PC-3 (cell line): ENCODE data around the gene RNF26. TPM values are rescaled to one million over a fixed set of nuclear protein-coding genes. Genes with fewer than 3 reads are reported as not detected.

Experiments
- ATAC-seq: fragments of 200-7000 bp; cut with Tn5 transposase; 2 replicates; pipeline ENCODE4 v1.9.1; 2020; ENCODE audit warnings: mild to moderate bottlenecking, moderate library complexity
- BruUV-seq: library from RNA; stranded (reverse); fragments of 400-500 nt; replicated peaks from 2 replicates; lab custom pipeline; 2021; lab: Mats Ljungman, UMichigan
- CTCF ChIA-PET: fragments of 300-600 bp; sonication (Branson Sonifier 250); formaldehyde crosslinking; loops from one replicate; lab custom pipeline; 2022; ENCODE audit warnings: antibody characterized with exemption; lab: Charles Lee
- POLR2A ChIA-PET: fragments of 300-600 bp; sonication (Branson Sonifier 250); formaldehyde crosslinking; loops from one replicate; lab custom pipeline; 2022; ENCODE audit warnings: antibody characterized with exemption; ENCODE audit not compliant: unreplicated experiment; lab: Charles Lee
- DNase-seq: peaks from one replicate; pipeline ENCODE4 v3.0.0-alpha.2; 2015
- H2AFZ ChIP-seq: fragments of 300-600 bp; sonication (generic); 2 replicates; pipeline ENCODE4 v1.6.0; 2016; ENCODE audit warnings: antibody characterized with exemption, low read length
- H3F3A ChIP-seq: fragments of 300-600 bp; sonication (generic); one replicate; pipeline ENCODE4 v1.6.0; 2017; ENCODE audit warnings: antibody characterized with exemption, low read length, control low read depth, mild to moderate bottlenecking; ENCODE audit not compliant: unreplicated experiment
- H3K27ac ChIP-seq: fragments of 300-600 bp; sonication (generic); 2 replicates; pipeline ENCODE4 v1.5.1; 2016; ENCODE audit warnings: mild to moderate bottlenecking, low read length
- H3K27me3 ChIP-seq: fragments of 300-600 bp; sonication (generic); 2 replicates; pipeline ENCODE4 v1.6.1; 2016; ENCODE audit warnings: low read length, mixed read lengths
- H3K36me3 ChIP-seq: fragments of 300-600 bp; sonication (generic); 2 replicates; pipeline ENCODE4 v1.6.1; 2016; ENCODE audit warnings: low read depth, mixed run types, low read length, mixed read lengths
- H3K4me1 ChIP-seq: fragments of 300-600 bp; sonication (generic); 2 replicates; pipeline ENCODE4 v1.5.1; 2016; ENCODE audit warnings: low read length; ENCODE audit not compliant: insufficient read depth
- H3K4me2 ChIP-seq: fragments of 300-600 bp; sonication (generic); 2 replicates; pipeline ENCODE4 v1.6.0; 2016; ENCODE audit warnings: low read length
- H3K4me3 ChIP-seq: fragments of 300-600 bp; sonication (generic); 2 replicates; pipeline ENCODE4 v1.5.1; 2016; ENCODE audit warnings: mild to moderate bottlenecking, low read length, mixed read lengths
- H3K79me2 ChIP-seq: fragments of 300-600 bp; sonication (generic); 2 replicates; pipeline ENCODE4 v1.6.1; 2017; ENCODE audit warnings: low read length, mixed read lengths
- H3K9ac ChIP-seq: fragments of 300-600 bp; sonication (generic); 2 replicates; pipeline ENCODE4 v1.6.0; 2016; ENCODE audit warnings: mild to moderate bottlenecking, low read length
- H3K9me2 ChIP-seq: fragments of 300-600 bp; sonication (generic); replicated peaks from 2 replicates; pipeline ENCODE4 v1.6.1; 2016; ENCODE audit warnings: mixed run types, low read length, mixed read lengths
- H3K9me3 ChIP-seq: fragments of 300-600 bp; sonication (generic); 2 replicates; pipeline ENCODE4 v1.6.1; 2016; ENCODE audit warnings: low read length, mixed read lengths
- H4K20me1 ChIP-seq: fragments of 300-600 bp; sonication (generic); 2 replicates; pipeline ENCODE4 v1.6.1; 2016; ENCODE audit warnings: low read length, mixed read lengths
- EZH2 ChIP-seq: fragments of 300-600 bp; sonication (generic); IDR thresholded peaks from one replicate; pipeline ENCODE4 v1.6.1; 2017; ENCODE audit warnings: antibody characterized with exemption, mild to moderate bottlenecking, low read length; ENCODE audit not compliant: unreplicated experiment
- EZH2phosphoT487 ChIP-seq: fragments of 300-600 bp; sonication (generic); IDR thresholded peaks from 2 replicates; pipeline ENCODE4 v1.6.1; 2018; ENCODE audit warnings: mild to moderate bottlenecking, antibody characterized with exemption, low read length, borderline replicate concordance
- intact Hi-C: fragments of 100-400 bp; cut with micrococcal nuclease; formaldehyde crosslinking; loops from 2 replicates; pipeline ENCODE4 v1.9.0; 2023
- total RNA-seq: library from RNA; depleted of rRNA; stranded (reverse); fragments of >200 nt; gene quantifications from 2 replicates; pipeline ENCODE4 v1.2.3, GENCODE V29; 2014
- TF ChIP-seq, protein P1 (sequence below): fragments of 300-600 bp; sonication (generic); conservative IDR thresholded peaks from 2 replicates; pipeline ENCODE4 v1.5.1; 2017; ENCODE audit warnings: antibody characterized with exemption, low read depth, mild to moderate bottlenecking, low read length

The RNF26 gene
- total RNA-seq, 1 experiment from 2014 or later: 22.9 TPM

DNA sequence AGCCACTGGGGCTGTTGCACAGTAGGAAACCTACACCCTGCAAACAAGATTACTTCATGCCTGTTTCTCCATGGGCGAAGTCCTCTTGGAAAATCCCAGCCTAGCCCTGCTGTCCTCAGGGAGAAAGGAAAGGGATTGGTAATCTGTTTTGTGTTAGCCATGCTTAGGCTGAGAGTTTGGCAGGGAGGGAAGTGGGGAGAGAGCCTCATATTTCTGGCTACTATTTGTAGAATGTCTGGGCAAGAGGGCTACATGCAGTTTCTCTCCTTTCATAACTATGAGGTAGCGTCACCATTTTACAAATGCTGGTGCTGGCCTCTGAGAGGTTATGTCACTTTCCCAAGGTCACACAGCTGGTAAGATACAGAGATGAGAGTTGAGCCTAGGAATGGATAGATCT lies 12.9 kb downstream of the RNF26 start:
- Histone ChIP-seq H3K9me2 (no peaks in the 10 kb centered on the region), H3K9ac (no peak overlapping the region), H3K9me3 (no peaks in the 10 kb centered on the region), H2AFZ (no peak overlapping the region), H4K20me1 (no peaks in the 10 kb centered on the region), H3K4me1 (no peaks in the 10 kb centered on the region), H3K4me3 (no peak overlapping the region), H3K27me3 (no peaks in the 10 kb centered on the region), H3F3A (no peaks in the 10 kb centered on the region), H3K79me2 (no peaks in the 10 kb centered on the region), H3K27ac (no peak overlapping the region), H3K36me3 (no peaks in the 10 kb centered on the region), H3K4me2 (no peak overlapping the region)
- BruUV-seq: no TSS peak
- CTCF ChIA-PET: interaction anchor here (1.2 kb wide), 1 partner anchor 9 kb away, joined by 3 read pairs; no protein-coding TSS in a partner anchor
- TF ChIP-seq, protein P1, sequence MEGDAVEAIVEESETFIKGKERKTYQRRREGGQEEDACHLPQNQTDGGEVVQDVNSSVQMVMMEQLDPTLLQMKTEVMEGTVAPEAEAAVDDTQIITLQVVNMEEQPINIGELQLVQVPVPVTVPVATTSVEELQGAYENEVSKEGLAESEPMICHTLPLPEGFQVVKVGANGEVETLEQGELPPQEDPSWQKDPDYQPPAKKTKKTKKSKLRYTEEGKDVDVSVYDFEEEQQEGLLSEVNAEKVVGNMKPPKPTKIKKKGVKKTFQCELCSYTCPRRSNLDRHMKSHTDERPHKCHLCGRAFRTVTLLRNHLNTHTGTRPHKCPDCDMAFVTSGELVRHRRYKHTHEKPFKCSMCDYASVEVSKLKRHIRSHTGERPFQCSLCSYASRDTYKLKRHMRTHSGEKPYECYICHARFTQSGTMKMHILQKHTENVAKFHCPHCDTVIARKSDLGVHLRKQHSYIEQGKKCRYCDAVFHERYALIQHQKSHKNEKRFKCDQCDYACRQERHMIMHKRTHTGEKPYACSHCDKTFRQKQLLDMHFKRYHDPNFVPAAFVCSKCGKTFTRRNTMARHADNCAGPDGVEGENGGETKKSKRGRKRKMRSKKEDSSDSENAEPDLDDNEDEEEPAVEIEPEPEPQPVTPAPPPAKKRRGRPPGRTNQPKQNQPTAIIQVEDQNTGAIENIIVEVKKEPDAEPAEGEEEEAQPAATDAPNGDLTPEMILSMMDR: no peak
- TF ChIP-seq EZH2phosphoT487 (no peak), EZH2 (no peak)
- DNase-seq (no peak), ATAC-seq (no peak)
- intact Hi-C loops: no loop called here
- POLR2A ChIA-PET: no interaction called here

DNA sequence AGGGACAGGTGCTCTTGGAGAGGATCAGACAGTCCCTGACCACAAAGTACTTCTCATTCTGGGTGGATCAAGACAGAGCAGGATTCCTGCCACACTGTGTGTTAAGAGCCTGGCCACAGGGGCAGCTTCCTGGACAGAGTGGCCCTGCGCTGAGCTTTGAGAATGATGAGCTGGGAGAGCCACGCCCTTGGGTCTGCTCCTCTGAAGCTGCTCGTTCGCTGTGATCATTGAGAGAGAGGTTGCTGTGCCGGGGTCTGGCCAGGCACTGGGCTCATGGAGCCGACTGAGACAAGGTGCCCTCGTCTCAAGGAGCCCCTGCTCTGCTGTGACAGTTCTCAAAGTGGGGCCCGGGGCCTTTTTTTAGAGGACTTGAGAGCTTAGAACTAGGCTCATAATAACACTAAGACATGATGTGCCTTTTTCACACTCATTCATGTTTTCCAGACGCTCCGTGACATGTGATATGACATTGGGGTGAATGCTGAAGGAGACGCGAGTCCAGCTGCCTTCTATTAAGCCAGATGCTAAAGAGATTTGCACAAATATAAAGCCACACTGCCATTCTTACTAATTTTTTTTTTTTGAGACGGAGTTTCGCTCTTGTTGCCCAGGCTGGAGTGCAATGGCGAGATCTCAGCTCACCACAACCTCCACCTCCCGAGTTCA lies 13.7 kb downstream of the RNF26 start:
- BruUV-seq: no TSS peak
- ATAC-seq: no peak

DNA sequence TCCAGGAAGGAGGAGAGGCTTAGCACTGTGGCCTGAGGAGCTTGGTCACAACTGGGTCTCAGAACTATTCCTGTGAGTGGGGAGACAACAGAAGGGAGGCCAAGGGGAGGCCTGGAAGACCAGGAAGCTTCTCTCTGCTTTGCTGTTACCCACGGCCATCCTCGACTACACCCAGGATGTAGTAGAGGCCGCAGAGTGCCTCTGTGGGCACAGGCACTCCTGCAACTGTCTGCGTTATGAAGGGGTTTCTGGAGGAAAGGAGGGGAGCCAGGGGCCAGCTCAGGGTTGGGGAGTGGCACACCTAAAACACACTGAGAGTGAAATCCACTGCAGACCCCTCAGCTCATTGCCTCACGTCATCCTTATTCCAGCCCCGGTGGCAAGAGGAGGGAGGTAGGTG lies 16.0 kb downstream of the RNF26 start:
- ChIA-PET POLR2A (no interaction called here), CTCF (no interaction called here)
- Histone ChIP-seq H3K36me3 (no peaks in the 10 kb centered on the region), H3F3A (no peaks in the 10 kb centered on the region), H3K27ac (no peak overlapping the region), H3K27me3 (no peaks in the 10 kb centered on the region), H2AFZ (no peak overlapping the region), H3K4me3 (no peak overlapping the region), H3K9me2 (no peaks in the 10 kb centered on the region), H3K4me2 (no peak overlapping the region), H4K20me1 (no peaks in the 10 kb centered on the region), H3K79me2 (no peaks in the 10 kb centered on the region), H3K9me3 (no peaks in the 10 kb centered on the region), H3K4me1 (no peaks in the 10 kb centered on the region), H3K9ac (no peak overlapping the region)
- intact Hi-C loops: no loop called here
- no TSS peak for BruUV-seq
- DNase-seq: no peak
- ATAC-seq: no peak
- TF ChIP-seq, protein P1: no peak
- no peak for TF ChIP-seq EZH2phosphoT487
- TF ChIP-seq EZH2: no peak

More for the DNA sequence above, 13.7 kb downstream of the RNF26 start:
- H2AFZ ChIP-seq: no peak overlapping the region
- H3K9ac ChIP-seq: no peak overlapping the region
- no peaks in the 10 kb centered on the region for H3K79me2 ChIP-seq
- H3F3A ChIP-seq: no peaks in the 10 kb centered on the region
- no peaks in the 10 kb centered on the region for H4K20me1 ChIP-seq
- ChIA-PET POLR2A (no interaction called here), CTCF (interaction anchor here (1.2 kb wide), 1 partner anchor 10 kb away, joined by 3 read pairs; no protein-coding TSS in a partner anchor)
- no peaks in the 10 kb centered on the region for H3K4me1 ChIP-seq
- DNase-seq: no peak
- H3K9me2 ChIP-seq: no peaks in the 10 kb centered on the region
- H3K4me3 ChIP-seq: no peak overlapping the region
- H3K9me3 ChIP-seq: no peaks in the 10 kb centered on the region
- no peaks in the 10 kb centered on the region for H3K36me3 ChIP-seq
- no peak overlapping the region for H3K4me2 ChIP-seq
- H3K27me3 ChIP-seq: no peaks in the 10 kb centered on the region
- no peak overlapping the region for H3K27ac ChIP-seq
- TF ChIP-seq EZH2phosphoT487 (no peak), EZH2 (no peak)
- TF ChIP-seq, protein P1: no peak
- intact Hi-C loops: no loop called here
